Measurements from ENCODE around the gene TMC7. TPM values are rescaled to one million over a fixed set of nuclear protein-coding genes. Genes with fewer than 3 reads are reported as not detected.

Gene TMC7
- total and polyA plus RNA-seq, 2 of the 13 experiments (the other 11 are each of a cell fraction or from before 2014, with no cell fraction given): 1.2 to 5.1 TPM

- TF ChIP-seq ZNF407 (CRISPR knock-in tag; IDR thresholded peaks at IDR 0.05; ENCODE audit: not compliant biosample characterization) (peak; percentile 83), PAWR (CRISPR knock-in tag; IDR thresholded peaks at IDR 0.05; ENCODE audit: borderline replicate concordance) (no peak; the same call in 1 of the 2 replicates), DBP (CRISPR knock-in tag; IDR thresholded peaks at IDR 0.05; ENCODE audit: not compliant biosample characterization) (no peak), JUN (CRISPR knock-in tag; IDR thresholded peaks at IDR 0.05) (0 out of 2 replicates have a peak, but pooled peaks have one; percentile 16), ZFP41 (CRISPR knock-in tag; IDR thresholded peaks at IDR 0.05; ENCODE audit: borderline replicate concordance) (no peak), ZBTB7A (CRISPR knock-in tag; IDR thresholded peaks at IDR 0.05) (0 out of 2 replicates have a peak, but pooled peaks have one; percentile 56), ZSCAN25 (CRISPR knock-in tag; IDR thresholded peaks at IDR 0.05) (no peak; the same call in 1 of the 2 replicates), RFX3 (CRISPR knock-in tag; IDR thresholded peaks at IDR 0.05) (peak; percentile 94), ZBTB2 (CRISPR knock-in tag; IDR thresholded peaks at IDR 0.05; ENCODE audit: low read depth) (peak; percentile 21; the same call in 1 of the 2 replicates), IRX3 (CRISPR knock-in tag; IDR thresholded peaks at IDR 0.05; ENCODE audit: borderline replicate concordance, low read depth) (peak; percentile 84; the same call in 1 of the 2 replicates), E2F1 (CRISPR knock-in tag; IDR thresholded peaks at IDR 0.05) (peak; percentile 97), FOXA1 (IDR thresholded peaks at IDR 0.05) (no peak), FOXA1 (CRISPR knock-in tag; IDR thresholded peaks at IDR 0.05) (peak; percentile 44)
Observed at GRCh38 chr16:19067349-19068236, 83.9 kb downstream of the TMC7 start, which contains the start of gene COQ7 (continued).
